HFF-Myc (cell line): ENCODE results near the gene SCD.

Source experiments
- DNase-seq: peaks from one replicate; pipeline ENCODE4 v3.0.0-alpha.2; 2011; ENCODE audit warnings: low read depth; ENCODE audit errors: extremely low read depth
- H3K4me3 ChIP-seq: replicated peaks from 2 replicates; pipeline ENCODE4 v1.5.1; 2011; ENCODE audit warnings: low read depth, mild to moderate bottlenecking, control low read depth, low read length
- TF ChIP-seq, protein P1 (sequence below): IDR thresholded peaks from 2 replicates; pipeline ENCODE4 v1.5.1; 2012; ENCODE audit warnings: mild to moderate bottlenecking, low read depth, low read length, control low read depth; ENCODE audit errors: missing control alignments

Gene SCD

DNA sequence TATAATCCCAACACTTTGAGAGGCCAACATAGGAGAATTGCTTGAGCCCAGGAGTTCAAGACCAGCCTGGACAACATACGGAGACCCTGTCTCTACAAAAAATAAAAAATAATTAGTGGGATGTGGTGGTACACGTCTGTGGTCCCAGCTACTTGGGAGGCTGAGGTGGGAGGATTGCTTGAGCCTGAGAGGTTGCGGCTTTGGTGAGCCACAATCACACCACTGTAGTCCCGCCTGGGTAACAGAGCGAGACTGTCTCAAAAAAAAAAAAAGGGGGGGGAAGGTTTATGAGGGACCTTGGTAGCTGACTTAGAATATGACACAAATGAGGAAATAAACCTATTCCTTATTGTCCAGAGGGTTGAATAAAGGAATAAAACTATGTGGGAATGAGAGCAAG lies 30.8 kb downstream of the SCD start:
- DNase-seq, result no peak
- H3K4me3 ChIP-seq, result no peak overlapping the region
- TF ChIP-seq, protein P1, sequence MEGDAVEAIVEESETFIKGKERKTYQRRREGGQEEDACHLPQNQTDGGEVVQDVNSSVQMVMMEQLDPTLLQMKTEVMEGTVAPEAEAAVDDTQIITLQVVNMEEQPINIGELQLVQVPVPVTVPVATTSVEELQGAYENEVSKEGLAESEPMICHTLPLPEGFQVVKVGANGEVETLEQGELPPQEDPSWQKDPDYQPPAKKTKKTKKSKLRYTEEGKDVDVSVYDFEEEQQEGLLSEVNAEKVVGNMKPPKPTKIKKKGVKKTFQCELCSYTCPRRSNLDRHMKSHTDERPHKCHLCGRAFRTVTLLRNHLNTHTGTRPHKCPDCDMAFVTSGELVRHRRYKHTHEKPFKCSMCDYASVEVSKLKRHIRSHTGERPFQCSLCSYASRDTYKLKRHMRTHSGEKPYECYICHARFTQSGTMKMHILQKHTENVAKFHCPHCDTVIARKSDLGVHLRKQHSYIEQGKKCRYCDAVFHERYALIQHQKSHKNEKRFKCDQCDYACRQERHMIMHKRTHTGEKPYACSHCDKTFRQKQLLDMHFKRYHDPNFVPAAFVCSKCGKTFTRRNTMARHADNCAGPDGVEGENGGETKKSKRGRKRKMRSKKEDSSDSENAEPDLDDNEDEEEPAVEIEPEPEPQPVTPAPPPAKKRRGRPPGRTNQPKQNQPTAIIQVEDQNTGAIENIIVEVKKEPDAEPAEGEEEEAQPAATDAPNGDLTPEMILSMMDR, result no peak

DNA sequence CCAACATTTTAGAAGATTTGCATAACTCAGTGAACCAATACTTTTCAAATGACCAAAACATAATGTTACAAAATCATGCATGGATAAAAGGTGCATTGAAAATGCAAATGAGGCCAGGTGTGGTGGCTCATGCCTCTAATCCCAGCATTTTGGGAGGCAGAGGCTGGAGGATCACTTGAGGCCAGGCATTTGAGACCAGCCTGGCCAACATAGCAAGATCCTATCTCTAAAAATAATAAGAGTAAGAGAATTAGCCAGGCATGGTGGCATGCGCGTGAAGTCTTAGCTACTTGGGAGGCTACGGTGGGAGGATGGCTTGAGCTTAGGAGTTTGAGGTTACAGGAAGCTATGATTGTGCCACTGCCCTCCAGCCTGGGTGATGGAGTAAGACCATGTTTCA lies 33.4 kb downstream of the SCD start:
- no peak for DNase-seq
- TF ChIP-seq, protein P1, result no peak
- no peak overlapping the region for H3K4me3 ChIP-seq

DNA sequence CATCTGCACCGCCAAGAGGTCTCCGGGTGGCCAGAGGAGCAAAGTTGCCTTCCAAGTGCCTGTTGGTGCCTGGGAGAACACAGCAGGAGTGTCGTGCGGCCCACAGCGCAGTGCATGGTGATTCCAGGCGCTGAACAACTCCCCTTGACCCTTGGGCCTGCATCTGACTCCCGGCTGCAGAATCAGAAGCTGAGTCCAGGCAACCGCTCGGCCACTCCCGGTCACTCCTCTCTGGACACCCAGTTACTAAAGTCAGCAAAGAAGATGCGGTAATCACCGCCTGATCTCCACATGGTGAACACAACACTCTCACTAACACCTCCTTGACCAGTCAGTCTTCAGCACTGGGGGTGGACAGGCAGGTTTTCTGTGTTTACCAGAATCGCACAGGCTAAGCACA lies 35.5 kb downstream of the SCD start:
- H3K4me3 ChIP-seq, result no peak overlapping the region
- TF ChIP-seq, protein P1, result no peak
- DNase-seq, result no peak

DNA sequence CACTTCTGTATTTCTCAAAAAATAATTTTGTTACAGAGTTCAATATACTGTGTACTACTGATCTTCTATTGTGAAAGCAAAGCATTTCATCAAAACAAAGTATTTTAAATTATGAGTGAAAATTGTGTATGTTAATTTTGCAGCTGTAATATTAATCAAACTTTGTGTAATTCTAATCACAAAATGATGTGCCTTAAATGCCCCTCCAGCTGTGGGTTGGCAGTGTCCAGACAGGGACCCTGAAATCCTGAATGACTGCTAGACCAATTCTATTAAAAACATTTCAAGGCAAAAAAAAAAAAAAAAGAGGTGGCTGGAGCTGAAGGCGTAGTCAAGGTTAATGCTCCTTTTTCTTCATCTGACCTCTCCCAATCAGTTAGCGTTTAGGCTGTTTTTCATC lies 36.2 kb downstream of the SCD start:
- H3K4me3 ChIP-seq, result no peak overlapping the region
- TF ChIP-seq, protein P1, result no peak
- no peak for DNase-seq

DNA sequence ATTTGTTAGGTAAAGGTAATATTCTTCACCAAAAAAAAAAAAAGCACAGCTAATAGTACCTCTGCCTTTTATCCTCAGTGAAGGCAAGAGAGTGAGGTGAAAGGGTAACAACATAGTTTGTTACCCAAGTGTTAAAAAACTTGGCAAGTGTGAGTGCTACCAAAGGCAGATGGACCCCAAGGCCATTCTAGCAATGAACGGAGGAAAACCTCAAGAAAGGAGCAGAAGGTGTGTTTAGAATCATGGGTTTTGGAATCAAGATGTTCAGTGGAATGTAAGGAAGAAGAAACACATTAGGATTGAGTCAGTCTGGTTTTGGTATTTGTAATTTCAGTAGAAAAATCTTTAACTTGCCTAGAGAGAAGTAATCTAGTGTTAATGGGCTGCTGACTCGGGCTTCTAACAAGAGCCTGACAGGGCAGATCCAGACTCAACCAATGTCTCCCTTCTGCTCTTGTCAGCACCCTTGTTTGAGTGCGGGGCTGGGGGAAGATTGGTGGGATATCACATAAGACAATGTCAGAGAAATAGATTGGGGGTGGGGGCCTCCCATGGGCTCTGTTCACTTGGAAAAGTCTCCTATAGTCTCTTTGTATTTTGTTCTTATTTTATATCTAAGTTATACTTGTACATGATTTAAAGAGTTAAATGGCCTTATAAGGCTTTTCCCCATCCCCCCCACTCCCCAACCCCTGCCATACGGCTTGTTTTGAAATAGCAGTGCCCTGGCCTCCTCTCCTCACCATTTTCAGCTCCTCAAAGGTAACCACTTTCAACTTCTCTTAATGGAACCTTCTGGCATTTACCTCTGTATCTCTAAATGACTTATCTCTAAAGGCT lies 44.4 kb downstream of the SCD start:
- no peak overlapping the region for H3K4me3 ChIP-seq
- DNase-seq, result no peak
- TF ChIP-seq, protein P1, result no peak

DNA sequence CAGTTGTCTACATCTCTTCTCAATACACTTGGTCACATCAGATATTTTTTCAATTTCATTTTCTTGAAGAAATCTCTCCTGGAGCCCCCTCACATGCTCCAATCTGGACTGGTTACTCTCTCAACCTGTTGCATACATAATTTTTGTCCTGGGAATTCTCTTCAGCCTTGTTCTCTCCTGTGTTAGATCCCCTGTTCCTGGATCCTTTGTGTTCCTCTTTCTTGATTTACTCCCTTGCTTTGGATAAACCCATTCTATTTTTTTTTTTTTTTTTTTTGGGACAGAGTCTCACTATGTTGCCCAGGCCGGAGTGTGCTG lies 45.6 kb downstream of the SCD start:
- TF ChIP-seq, protein P1, result no peak
- no peak for DNase-seq
- H3K4me3 ChIP-seq, result no peak overlapping the region

DNA sequence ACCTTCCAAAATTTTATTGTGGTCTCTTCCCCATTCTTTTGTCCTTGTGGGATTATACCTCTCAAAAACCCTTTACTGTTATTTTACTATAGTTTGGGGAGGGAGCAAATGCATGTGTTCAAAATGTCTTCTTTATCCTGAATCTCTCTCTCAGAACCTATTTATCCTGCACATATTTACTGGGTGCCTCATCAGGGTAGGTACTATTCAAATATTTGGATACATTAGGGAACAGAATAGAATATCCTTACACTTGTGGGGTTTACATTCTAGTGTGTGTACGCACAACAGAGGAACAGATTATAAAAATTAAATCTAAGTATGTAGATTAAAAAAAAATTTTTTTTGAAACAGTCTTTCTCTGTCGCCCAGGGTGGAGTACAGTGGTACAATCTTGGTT lies 48.6 kb downstream of the SCD start:
- DNase-seq, result no peak
- TF ChIP-seq, protein P1, result no peak
- no peak overlapping the region for H3K4me3 ChIP-seq
